Colonic mucosa (tissue), 4 donors: ENCODE data around the gene RTKN2. TPM values are rescaled to one million over a fixed set of nuclear protein-coding genes. Genes with fewer than 3 reads are reported as not detected.

Source experiments
- DNase-seq: peaks from one replicate; pipeline ENCODE4 v3.0.0-alpha.2; 2020
- H3K27ac ChIP-seq: fragments of 200-600 bp; one replicate; pipeline ENCODE4 v1.8.0; 2021
- H3K27me3 ChIP-seq: fragments of 200-600 bp; one replicate; pipeline ENCODE4 v1.8.0; 2021
- H3K36me3 ChIP-seq: fragments of 200-600 bp; one replicate; pipeline ENCODE4 v1.8.0; 2021
- H3K4me1 ChIP-seq: fragments of 200-600 bp; one replicate; pipeline ENCODE4 v1.8.0; 2021; ENCODE audit warnings: mild to moderate bottlenecking
- H3K4me3 ChIP-seq: fragments of 200-600 bp; one replicate; pipeline ENCODE4 v1.8.0; 2021
- H3K9ac ChIP-seq, 2 donors: one replicate each; pipeline ENCODE4 v1.7.0; 2013; ENCODE audit warnings: control low read depth in 2 of 2, low read depth in 2 of 2, low read length in 2 of 2
- H3K9me3 ChIP-seq: fragments of 200-600 bp; one replicate; pipeline ENCODE4 v1.8.0; 2021
- CTCF ChIP-seq: fragments of 200-600 bp; IDR thresholded peaks from one replicate; pipeline ENCODE4 v1.8.0; 2022; ENCODE audit warnings: antibody characterized with exemption, mild to moderate bottlenecking
- intact Hi-C: fragments of 100-400 bp; cut with DNase I; formaldehyde crosslinking; loops from one replicate; pipeline ENCODE4 v1.14.1; 2022
- total RNA-seq, 2 donors: library from RNA; stranded (reverse); fragmentation: NEBNext Ultra II Directional in 1 of 2; extraction: Animal tissue kit (Norgen Biotek cat#: 25700) in 1 of 2; gene quantifications; one replicate each; pipeline ENCODE4 v1.2.1, GENCODE V29; 2021
- donor health status: healthy.
- donor health status: DM: no; HTN: no; CAD: no.
- donor health status: DM: no; HTN: no; CAD: no.

Gene RTKN2
- total RNA-seq, 2 donors from 2014 or later = 3.2 to 7.4 TPM

GRCh38 chr10:62172465-62172864 is 96.2 kb downstream of the RTKN2 start:
- Histone ChIP-seq H3K36me3 (no peaks in the 10 kb centered on the region), H3K4me1 (no peaks in the 10 kb centered on the region), H3K27ac (no peak overlapping the region), H3K27me3 (no peaks in the 10 kb centered on the region), H3K9me3 (no peaks in the 10 kb centered on the region), H3K4me3 (no peak overlapping the region), H3K9ac (no peak overlapping the region)
- no peak for TF ChIP-seq CTCF
- DNase-seq = no peak
- intact Hi-C loops = no loop called here

- intact Hi-C loops = no loop called here
- TF ChIP-seq CTCF = no peak
Observed at GRCh38 chr10:62171791-62172190, 96.9 kb downstream of the RTKN2 start.

GRCh38 chr10:62170732-62171131 is 97.9 kb downstream of the RTKN2 start:
- TF ChIP-seq CTCF = no peak
- H3K4me3 ChIP-seq = no peak overlapping the region

More at GRCh38 chr10:62171791-62172190, 96.9 kb downstream of the RTKN2 start:
- Histone ChIP-seq H3K9ac (no peak overlapping the region), H3K36me3 (no peaks in the 10 kb centered on the region), H3K4me3 (no peak overlapping the region), H3K9me3 (no peaks in the 10 kb centered on the region), H3K27ac (no peak overlapping the region), H3K27me3 (no peaks in the 10 kb centered on the region), H3K4me1 (no peaks in the 10 kb centered on the region)
- DNase-seq = no peak

GRCh38 chr10:62166331-62167131 is 102.1 kb downstream of the RTKN2 start:
- Histone ChIP-seq H3K27ac (no peak overlapping the region), H3K9me3 (no peaks in the 10 kb centered on the region), H3K9ac (no peak overlapping the region), H3K36me3 (no peaks in the 10 kb centered on the region), H3K4me1 (no peaks in the 10 kb centered on the region), H3K27me3 (no peaks in the 10 kb centered on the region), H3K4me3 (no peak overlapping the region)
- no peak for DNase-seq
- TF ChIP-seq CTCF = no peak
- intact Hi-C loops = no loop called here

More at GRCh38 chr10:62170732-62171131, 97.9 kb downstream of the RTKN2 start:
- no peak overlapping the region for H3K27ac ChIP-seq
- H3K9ac ChIP-seq = no peak overlapping the region
- H3K4me1 ChIP-seq = no peaks in the 10 kb centered on the region
- DNase-seq = no peak
- no peaks in the 10 kb centered on the region for H3K36me3 ChIP-seq
- no peaks in the 10 kb centered on the region for H3K27me3 ChIP-seq
- intact Hi-C loops = no loop called here
- no peaks in the 10 kb centered on the region for H3K9me3 ChIP-seq

GRCh38 chr10:62165803-62166202 is 102.8 kb downstream of the RTKN2 start:
- Histone ChIP-seq H3K27ac (no peak overlapping the region), H3K4me1 (no peaks in the 10 kb centered on the region), H3K9ac (no peak overlapping the region), H3K27me3 (no peaks in the 10 kb centered on the region), H3K36me3 (no peaks in the 10 kb centered on the region), H3K9me3 (no peaks in the 10 kb centered on the region), H3K4me3 (no peak overlapping the region)
- intact Hi-C loops = no loop called here
- no peak for TF ChIP-seq CTCF
- DNase-seq = no peak
